Colonic mucosa (tissue), 4 donors: Measurements from ENCODE around the gene GPC4. TPM values are rescaled to one million over a fixed set of nuclear protein-coding genes. Genes with fewer than 3 reads are reported as not detected.

ENCODE experiments used
- DNase-seq: peaks from one replicate; pipeline ENCODE4 v3.0.0-alpha.2; 2020
- H3K27ac ChIP-seq: fragments of 200-600 bp; one replicate; pipeline ENCODE4 v1.8.0; 2021
- H3K27me3 ChIP-seq: fragments of 200-600 bp; one replicate; pipeline ENCODE4 v1.8.0; 2021
- H3K36me3 ChIP-seq: fragments of 200-600 bp; one replicate; pipeline ENCODE4 v1.8.0; 2021
- H3K4me1 ChIP-seq: fragments of 200-600 bp; one replicate; pipeline ENCODE4 v1.8.0; 2021; ENCODE audit warnings: mild to moderate bottlenecking
- H3K4me3 ChIP-seq: fragments of 200-600 bp; one replicate; pipeline ENCODE4 v1.8.0; 2021
- H3K9ac ChIP-seq, 2 donors: one replicate each; pipeline ENCODE4 v1.7.0; 2013; ENCODE audit warnings: control low read depth in 2 of 2, low read depth in 2 of 2, low read length in 2 of 2
- H3K9me3 ChIP-seq: fragments of 200-600 bp; one replicate; pipeline ENCODE4 v1.8.0; 2021
- CTCF ChIP-seq: fragments of 200-600 bp; IDR thresholded peaks from one replicate; pipeline ENCODE4 v1.8.0; 2022; ENCODE audit warnings: antibody characterized with exemption, mild to moderate bottlenecking
- intact Hi-C: fragments of 100-400 bp; cut with DNase I; formaldehyde crosslinking; loops from one replicate; pipeline ENCODE4 v1.14.1; 2022
- total RNA-seq, 2 donors: library from RNA; stranded (reverse); fragmentation: NEBNext Ultra II Directional in 1 of 2; extraction: Animal tissue kit (Norgen Biotek cat#: 25700) in 1 of 2; gene quantifications; one replicate each; pipeline ENCODE4 v1.2.1, GENCODE V29; 2021
- donor health status: healthy.
- donor health status: DM: no; HTN: no; CAD: no.
- donor health status: DM: no; HTN: no; CAD: no.

GPC4 gene
- total RNA-seq, 2 donors from 2014 or later = 15.4 to 20.9 TPM

GRCh38 chrX:133389975-133390374 is 25.3 kb downstream of the GPC4 start:
- Histone ChIP-seq H3K27me3 (no peaks in the 10 kb centered on the region), H3K9me3 (no peaks in the 10 kb centered on the region), H3K4me3 (no peak overlapping the region), H3K9ac (peak overlapping the region in 1 of 2 donors; percentile 28), H3K36me3 (no peaks in the 10 kb centered on the region), H3K27ac (no peak overlapping the region), H3K4me1 (peaks cover 4% of the 10 kb centered on the region)
- no peak for TF ChIP-seq CTCF
- intact Hi-C loops = no loop called here
- no peak for DNase-seq

DNA sequence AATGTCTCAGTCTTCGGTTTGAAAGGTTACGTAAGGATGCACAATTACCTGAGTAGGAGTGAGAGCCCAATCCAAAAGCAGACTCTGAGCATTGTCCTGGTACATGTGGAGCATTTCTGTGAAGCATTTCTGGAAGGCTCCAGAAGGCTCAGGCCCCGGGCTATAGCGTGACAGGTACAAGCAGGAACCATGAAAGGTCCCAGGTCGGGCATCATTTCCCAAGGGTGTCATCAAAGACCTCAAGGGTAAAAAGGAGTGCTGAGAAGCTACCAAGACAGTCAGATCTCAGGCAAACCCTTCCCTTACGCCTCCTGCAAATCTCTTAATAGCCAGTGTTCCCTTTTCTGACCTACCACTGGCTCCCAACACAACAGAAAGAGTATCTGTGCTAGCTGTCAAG is 30.8 kb downstream of the GPC4 start:
- H3K27ac ChIP-seq = no peak overlapping the region
- TF ChIP-seq CTCF = no peak
- intact Hi-C loops = no loop called here
- DNase-seq = no peak
- no peaks in the 10 kb centered on the region for H3K4me1 ChIP-seq
- no peaks in the 10 kb centered on the region for H3K36me3 ChIP-seq
- peak overlapping the region in 1 of 2 donors; percentile 14 for H3K9ac ChIP-seq
- H3K4me3 ChIP-seq = no peak overlapping the region
- no peaks in the 10 kb centered on the region for H3K9me3 ChIP-seq
- H3K27me3 ChIP-seq = no peaks in the 10 kb centered on the region

- Histone ChIP-seq H3K9me3 (no peaks in the 10 kb centered on the region), H3K4me1 (no peaks in the 10 kb centered on the region), H3K27ac (no peak overlapping the region), H3K27me3 (no peaks in the 10 kb centered on the region), H3K36me3 (no peaks in the 10 kb centered on the region), H3K9ac (no peak overlapping the region), H3K4me3 (no peak overlapping the region)
- TF ChIP-seq CTCF = no peak
- intact Hi-C loops = no loop called here
- no peak for DNase-seq
These were observed 34.3 kb downstream of the GPC4 start for GRCh38 chrX:133380711-133381619.

DNA sequence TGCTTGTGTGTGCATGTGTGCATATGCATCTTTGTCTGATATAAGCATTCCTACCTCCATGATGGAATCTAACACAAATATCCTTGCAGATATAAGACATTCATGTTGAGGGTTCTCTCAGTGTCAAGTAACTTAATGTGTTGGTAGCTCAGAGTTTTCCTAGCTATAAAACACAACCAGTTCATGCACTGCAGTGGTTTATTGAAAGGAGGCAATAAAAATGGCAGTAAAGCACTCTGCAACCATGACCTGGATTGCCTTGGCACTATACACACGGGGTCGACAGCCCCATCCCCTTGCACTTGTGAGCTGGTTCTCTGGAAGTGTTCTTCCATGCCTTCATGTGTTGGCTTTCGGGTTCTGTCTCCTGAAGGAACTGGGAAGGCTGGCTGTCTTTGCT is 38.9 kb downstream of the GPC4 start:
- Histone ChIP-seq H3K27ac (peak overlapping the region; percentile 6), H3K4me1 (no peaks in the 10 kb centered on the region)

More for the DNA sequence above, 38.9 kb downstream of the GPC4 start:
- no peak for DNase-seq
- Histone ChIP-seq H3K9ac (no peak overlapping the region), H3K4me3 (no peak overlapping the region), H3K9me3 (no peaks in the 10 kb centered on the region), H3K36me3 (no peaks in the 10 kb centered on the region), H3K27me3 (no peaks in the 10 kb centered on the region)
- no peak for TF ChIP-seq CTCF
- intact Hi-C loops = no loop called here
